ENCODE data around the gene MZB1.

Gene MZB1

DNA sequence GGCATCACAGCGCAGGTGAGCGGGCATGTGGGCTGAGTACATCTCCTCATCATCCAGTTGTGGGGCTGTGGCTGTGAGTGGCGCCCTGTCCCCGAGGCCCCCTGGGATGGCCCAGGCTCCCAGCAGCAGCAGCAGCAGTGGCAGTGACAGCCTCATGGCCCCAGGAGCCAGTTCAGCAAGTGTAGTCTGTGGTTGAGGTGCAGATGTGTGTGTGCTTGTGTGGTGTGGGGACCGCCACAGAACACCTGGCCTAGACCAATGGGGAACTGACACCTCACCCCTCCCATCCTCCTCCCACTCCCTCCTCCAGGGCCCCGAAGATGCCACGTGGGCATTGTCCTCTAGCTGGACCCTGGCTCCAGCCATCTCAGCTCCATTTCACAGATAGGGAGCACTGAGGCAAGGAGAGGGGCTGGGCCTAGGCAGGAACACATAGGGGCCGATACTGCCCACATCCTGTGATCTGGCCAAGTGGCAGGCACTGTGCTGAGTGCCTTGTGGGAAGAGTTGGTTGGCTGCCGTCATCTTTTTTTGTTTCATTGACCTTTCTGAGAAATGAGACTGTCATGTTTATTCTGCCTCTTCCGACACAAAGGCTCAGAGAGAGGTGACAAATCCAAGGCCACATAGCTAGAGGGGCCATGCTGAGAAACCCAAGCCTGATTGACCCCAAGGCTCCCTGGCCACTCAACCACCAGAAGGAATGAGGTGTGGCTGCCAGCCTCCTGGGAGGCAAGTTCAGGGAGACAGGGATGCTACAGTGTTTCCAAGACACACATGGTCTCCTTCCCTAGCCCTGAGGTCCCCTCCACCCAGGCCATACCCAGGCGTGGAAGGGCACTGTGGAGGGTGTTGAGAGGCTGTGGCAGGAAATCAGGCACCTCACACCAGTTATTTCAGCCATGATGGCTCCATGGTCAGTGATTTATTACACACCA lies at the start of gene MZB1:
TSS of gene MZB1 (minus strand) at position 213 of the 938 bp plus-strand sequence. CDS start at position 156, 57 bp downstream.
- DNase-seq = no peak

GRCh38 chr5:139439013-139439903 lies 49.5 kb upstream of the MZB1 start, which contains the start of gene DNAJC18:
Gene DNAJC18, minus strand, starts transcription at chr5:139439525. Its CDS starts 80 bp downstream, at chr5:139439445.
- DNase-seq = peak; percentile 93

GRCh38 chr5:139438707-139439012 lies 48.9 kb upstream of the MZB1 start:
- DNase-seq = no peak

DNA sequence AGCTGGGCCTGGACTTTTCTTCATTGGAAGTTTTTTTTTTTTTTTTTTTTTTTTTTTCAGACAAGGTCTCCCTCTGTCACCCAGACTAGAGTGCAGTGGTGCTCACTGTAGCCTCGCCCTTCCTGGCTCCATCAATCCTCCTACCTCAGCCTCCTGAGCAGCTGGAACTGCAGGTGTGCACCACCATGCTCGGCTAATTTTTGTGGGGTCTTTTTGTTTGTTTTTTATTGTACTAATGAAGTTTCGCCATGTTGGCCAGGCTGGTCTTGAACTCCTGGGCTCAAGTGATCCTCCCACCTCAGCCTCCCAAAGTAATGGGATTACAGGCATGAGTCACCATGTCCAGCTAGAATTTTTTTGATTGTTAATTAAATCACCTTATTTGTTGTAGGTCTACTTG lies 46.0 kb upstream of the MZB1 start:
- no peak for DNase-seq

DNA sequence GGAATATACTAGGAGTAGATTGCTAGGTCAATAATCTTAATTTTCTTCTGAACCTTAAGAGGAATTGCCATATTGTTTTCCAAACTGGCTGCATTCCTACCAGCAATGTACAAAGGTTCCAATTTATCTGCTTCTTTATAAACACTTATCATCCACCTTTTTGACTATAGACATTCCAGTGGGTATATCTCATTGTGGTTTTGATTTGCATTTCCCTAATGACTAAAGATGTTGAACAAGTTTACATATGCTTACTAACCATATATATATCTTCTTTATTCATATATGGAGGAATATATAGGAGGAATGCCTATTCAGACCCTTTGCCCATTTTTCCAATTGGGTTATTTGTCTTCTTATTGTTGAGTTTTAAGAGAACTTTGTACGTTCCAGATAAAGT lies 42.0 kb upstream of the MZB1 start:
- no peak for DNase-seq

DNA sequence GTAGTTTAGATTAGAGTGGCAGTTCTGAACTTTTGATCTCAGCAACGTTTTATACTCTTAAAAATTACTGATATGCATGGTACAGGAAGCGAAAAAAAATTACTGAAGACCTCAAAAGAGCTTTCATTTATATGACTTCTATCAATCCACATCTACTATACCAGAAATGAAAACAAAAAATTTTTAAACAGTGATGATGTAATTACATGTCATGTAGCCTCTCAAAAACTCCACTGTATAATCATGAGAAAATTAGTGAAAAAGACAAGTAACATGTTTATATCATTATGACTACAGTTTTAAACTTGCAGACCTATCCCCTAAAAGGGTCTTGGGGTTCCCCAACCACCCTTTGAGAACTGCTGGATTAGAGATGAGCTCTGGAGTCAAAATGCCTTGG lies 40.3 kb upstream of the MZB1 start:
- DNase-seq = no peak

DNA sequence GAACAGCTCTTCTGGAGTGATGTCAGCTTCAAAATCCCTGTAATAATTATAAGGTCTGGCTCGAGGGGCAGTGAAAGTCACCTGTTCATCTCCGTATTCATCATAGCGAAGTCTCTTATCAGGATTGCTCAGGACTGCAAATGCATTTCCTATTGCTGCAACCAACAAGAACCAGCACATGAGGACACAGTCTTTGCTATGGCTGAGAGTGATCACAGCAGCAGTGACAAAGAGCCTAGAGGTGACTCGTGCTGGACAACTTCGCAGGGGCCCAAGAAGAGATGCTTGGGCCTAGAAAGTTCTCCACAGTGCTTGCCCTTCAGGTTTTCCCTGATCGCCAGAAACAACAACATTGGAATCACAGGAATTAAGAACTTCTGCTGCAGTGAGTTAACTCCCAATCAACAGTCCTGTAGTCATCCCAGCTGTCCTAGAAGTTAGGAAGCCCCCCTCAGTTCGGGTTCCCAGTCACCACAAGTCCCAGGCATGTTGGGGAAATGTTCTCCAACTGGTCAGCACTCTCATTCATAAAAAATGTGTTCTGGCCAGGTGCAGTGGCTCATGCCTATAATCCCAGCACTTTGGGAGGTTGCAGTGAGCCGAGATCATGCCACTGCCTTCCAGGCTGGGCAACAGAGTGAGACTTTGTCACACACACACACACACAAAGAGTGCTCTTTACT lies 36.6 kb upstream of the MZB1 start:
- no peak for DNase-seq

GRCh38 chr5:139425497-139425896 lies 35.8 kb upstream of the MZB1 start:
- DNase-seq = no peak

GRCh38 chr5:139422307-139422893 lies 32.7 kb upstream of the MZB1 start:
- peak; percentile 76 for DNase-seq

GRCh38 chr5:139419226-139420192 lies 29.8 kb upstream of the MZB1 start:
- DNase-seq = no peak

DNA sequence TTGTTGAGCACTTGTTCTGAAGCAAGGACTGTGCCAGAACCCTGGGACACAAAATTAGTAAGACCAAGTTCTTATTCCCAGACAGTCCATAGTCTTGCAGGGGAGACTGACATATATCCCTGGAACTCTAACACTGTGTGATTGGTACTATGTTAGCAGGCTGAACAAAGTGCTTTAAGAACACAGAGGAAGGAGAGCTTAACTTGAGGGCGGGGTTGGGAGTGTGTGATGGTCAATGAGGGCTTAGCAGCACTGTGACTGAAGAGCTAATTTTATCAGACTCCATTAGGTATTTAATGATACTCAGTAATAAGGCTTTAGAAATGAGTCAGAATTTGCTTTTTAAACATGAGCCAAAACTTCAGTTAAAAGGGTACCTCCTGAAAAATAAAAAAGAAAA lies 29.1 kb upstream of the MZB1 start:
- no peak for DNase-seq

DNA sequence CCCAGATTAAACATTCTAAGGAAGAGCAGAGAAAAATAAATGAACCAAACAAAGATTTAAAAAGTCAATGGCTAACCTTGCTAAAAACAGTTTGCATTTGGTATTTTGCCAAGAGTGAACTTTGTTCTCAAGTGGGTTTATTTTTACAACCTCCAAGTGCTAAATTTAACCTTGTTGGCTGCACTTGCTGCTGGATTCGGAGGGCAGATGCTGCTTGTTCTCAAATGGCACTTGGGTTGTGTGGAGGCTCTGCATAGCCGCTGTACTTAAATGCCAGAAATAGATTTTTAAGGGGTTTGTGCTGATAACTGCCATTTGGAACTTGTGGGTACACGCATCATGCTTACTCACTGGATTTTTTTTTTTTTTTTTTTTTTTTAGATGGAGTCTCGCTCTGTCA lies 27.5 kb upstream of the MZB1 start:
- DNase-seq = peak; percentile 68

GRCh38 chr5:139416651-139417050 lies 26.9 kb upstream of the MZB1 start:
- no peak for DNase-seq

DNA sequence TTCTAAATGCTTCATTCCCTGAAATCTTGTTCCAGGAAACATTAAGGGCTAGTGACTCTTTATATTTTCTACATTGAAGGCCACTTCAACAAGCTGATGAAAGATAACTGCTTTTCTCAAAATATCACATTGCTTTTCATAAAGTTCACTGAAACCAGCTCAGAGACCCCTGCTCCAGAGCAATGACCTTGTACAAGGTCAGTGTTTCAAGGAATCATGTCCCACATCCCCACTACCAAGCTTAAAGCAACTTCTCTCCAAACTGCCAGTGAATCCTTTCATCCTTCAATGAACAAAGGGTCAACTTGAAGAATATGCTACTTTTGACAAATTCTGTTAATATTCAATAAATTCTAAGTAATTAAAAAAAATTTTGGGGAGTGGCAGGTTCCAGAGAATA lies 26.2 kb upstream of the MZB1 start:
- DNase-seq = no peak

DNA sequence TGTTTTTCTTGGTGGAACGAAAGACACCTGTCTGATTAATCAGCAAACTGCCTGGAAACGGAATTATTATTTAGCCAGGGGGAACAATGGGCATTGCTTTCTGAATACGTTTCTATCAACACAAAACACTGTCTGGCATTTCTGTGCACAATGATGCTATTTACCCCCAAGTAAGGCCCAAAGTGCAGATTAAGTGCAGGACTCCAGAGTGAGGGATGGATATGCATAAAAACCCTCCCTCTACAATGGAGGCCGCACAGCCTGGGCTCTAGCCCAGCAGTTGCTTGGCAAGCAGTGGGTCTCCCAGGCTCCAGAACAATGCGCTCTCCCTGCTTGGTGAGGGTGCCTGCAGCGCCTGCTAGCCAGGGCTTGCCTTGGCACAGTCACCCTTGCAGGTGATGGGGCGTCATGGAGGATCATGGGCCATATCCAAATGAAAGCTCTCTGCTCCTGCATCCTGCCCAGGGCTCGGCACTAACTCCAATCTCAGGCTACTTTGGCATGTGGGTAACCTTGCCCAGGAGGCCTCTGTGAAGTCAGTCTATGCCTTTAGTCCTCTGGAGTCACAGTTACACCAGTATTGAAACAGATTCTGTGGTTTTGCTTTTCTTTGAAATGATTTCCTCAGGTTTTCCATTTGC lies 25.6 kb upstream of the MZB1 start:
- peak; percentile 89 for DNase-seq

- DNase-seq = peak; percentile 29
These were observed 24.9 kb upstream of the MZB1 start for GRCh38 chr5:139414581-139415130.

DNA sequence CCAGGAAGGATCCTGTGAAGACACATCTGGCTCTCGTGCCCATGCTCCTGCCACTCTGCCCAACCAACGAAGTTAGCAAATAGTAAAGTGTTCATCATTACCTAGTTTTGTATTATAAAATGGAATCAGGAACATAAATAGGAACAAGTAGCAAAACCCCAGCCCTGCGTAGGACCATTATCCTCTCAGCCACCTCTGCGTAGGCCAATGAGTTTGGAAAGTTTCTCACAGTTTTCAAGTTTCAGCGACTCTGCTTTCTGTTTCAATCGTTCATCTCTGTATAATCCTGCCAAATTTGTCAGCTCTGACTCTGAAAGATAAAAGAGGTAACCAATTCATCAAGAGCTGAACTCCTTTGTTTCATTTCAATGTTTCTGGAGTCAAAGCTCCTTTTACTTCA lies 24.2 kb upstream of the MZB1 start:
- DNase-seq = no peak

DNA sequence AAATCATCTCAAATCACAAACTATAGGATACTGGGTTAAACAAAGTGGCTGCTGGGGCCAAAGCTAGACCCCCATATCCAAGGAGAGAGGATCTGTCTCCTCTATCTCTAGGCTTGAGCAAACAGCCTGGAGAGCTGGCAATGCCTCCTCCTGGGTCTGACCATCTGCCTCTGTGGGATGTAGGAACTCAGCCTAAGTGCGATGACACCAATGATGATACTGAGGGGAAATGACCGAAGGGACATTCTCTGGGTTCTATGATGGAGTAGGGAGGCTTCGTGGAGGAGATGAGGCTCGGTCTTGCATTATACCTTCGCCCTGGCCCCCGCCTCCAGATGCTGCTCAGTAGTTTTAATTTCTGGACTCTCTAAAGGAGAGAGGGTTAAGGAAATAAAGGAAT lies 23.4 kb upstream of the MZB1 start:
- DNase-seq = no peak

DNA sequence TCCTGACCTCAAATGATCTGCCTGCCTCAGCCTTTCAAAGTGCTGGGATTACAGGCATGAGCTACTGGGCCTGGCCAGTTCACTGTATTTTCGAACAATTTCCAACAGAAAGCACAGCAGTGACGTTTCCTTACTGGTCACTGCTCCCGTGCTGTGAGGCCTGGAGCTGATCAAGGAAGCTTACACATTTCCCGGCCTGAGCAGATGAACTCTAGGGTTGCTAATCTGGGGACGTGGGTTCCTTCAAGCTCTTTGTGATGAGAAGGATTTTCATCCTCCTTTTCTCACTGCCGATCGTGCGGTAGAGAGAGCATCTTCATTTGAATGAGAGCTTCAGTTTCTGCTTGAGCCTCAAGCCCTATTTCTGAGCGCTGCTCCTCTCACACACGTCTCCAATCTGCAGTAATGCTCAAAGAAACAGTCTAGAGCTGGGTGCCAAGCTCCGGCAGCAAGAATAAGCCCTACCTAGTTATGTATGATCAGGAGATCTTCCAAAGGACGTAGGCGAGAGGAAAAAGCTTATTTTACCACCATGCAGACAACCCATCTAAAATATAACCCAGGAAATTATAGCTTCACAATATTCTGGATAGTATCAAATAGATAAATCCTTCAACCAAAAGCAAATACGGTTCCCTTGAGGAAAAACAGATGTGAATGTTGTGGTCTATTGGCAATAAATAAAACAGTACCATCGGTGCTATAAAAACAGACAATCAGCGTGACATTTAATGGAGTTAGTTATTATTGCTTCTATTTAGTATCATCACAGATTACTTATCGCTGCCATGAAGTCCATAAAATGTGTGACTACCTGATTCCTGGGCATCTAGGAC lies 21.5 kb upstream of the MZB1 start:
- DNase-seq = no peak

All from midbrain (tissue), 1 donor.